Measurements from ENCODE around the gene MAGOH.
"Not testable (repeated sequence)": the region's sequence is repeated elsewhere in the genome, so short reads cannot be mapped to it uniquely, and the experiment has no call there.

MAGOH gene

GRCh38 chr1:53187401-53187800 is 50.9 kb downstream of the MAGOH start:
- Histone ChIP-seq H3K27ac (ENCODE audit: low read depth, low read length, severe bottlenecking) (no peak overlapping the region), H3K4me1 (ENCODE audit: control insufficient read depth, insufficient read depth, low read length, poor library complexity, severe bottlenecking) (no peaks in the 10 kb centered on the region), H3K4me3 (ENCODE audit: extremely low read depth, insufficient read depth, low read length, poor library complexity, severe bottlenecking) (no peak overlapping the region), H3K9me3 (ENCODE audit: control insufficient read depth, low read length) (no peaks in the 10 kb centered on the region), H3K36me3 (ENCODE audit: control insufficient read depth, insufficient read depth, low read length) (no peaks in the 10 kb centered on the region)
- 94 to 100% methylated on average over 1 of the region's 1 CpG for WGBS, 2 experiments (ENCODE audit: insufficient coverage in 2 of 2)

GRCh38 chr1:53186533-53186932 is 51.8 kb downstream of the MAGOH start:
- Histone ChIP-seq H3K4me3 (ENCODE audit: extremely low read depth, insufficient read depth, low read length, poor library complexity, severe bottlenecking) (no peak overlapping the region), H3K9me3 (ENCODE audit: control insufficient read depth, low read length) (no peaks in the 10 kb centered on the region)

GRCh38 chr1:53185955-53186297 is 52.4 kb downstream of the MAGOH start:
- H3K4me3 ChIP-seq (ENCODE audit: extremely low read depth, insufficient read depth, low read length, poor library complexity, severe bottlenecking); H3K27ac ChIP-seq (ENCODE audit: low read depth, low read length, severe bottlenecking); H3K4me1 ChIP-seq (ENCODE audit: control insufficient read depth, insufficient read depth, low read length, poor library complexity, severe bottlenecking); H3K36me3 ChIP-seq (ENCODE audit: control insufficient read depth, insufficient read depth, low read length); H3K9me3 ChIP-seq (ENCODE audit: control insufficient read depth, low read length): not testable (repeated sequence)
- WGBS, 2 experiments (ENCODE audit: insufficient coverage in 2 of 2) = no CpG with 5 or more reads among the region's 2 CpGs

More at GRCh38 chr1:53186533-53186932, 51.8 kb downstream of the MAGOH start:
- Histone ChIP-seq H3K36me3 (ENCODE audit: control insufficient read depth, insufficient read depth, low read length) (no peaks in the 10 kb centered on the region), H3K27ac (ENCODE audit: low read depth, low read length, severe bottlenecking) (no peak overlapping the region), H3K4me1 (ENCODE audit: control insufficient read depth, insufficient read depth, low read length, poor library complexity, severe bottlenecking) (no peaks in the 10 kb centered on the region)
- 77 to 93% methylated on average over 3 of the region's 3 CpGs for WGBS, 2 experiments (ENCODE audit: insufficient coverage in 2 of 2)

GRCh38 chr1:53183095-53183990 is 55.0 kb downstream of the MAGOH start:
- Histone ChIP-seq H3K36me3 (ENCODE audit: control insufficient read depth, insufficient read depth, low read length) (no peaks in the 10 kb centered on the region), H3K4me1 (ENCODE audit: control insufficient read depth, insufficient read depth, low read length, poor library complexity, severe bottlenecking) (peaks cover 4% of the 10 kb centered on the region), H3K4me3 (ENCODE audit: extremely low read depth, insufficient read depth, low read length, poor library complexity, severe bottlenecking) (no peak overlapping the region), H3K27ac (ENCODE audit: low read depth, low read length, severe bottlenecking) (no peak overlapping the region), H3K9me3 (ENCODE audit: control insufficient read depth, low read length) (no peaks in the 10 kb centered on the region)
- WGBS, 2 experiments (ENCODE audit: insufficient coverage in 2 of 2) = 73 to 94% methylated on average over 3 to 6 of the region's 6 CpGs

GRCh38 chr1:53182716-53183094 is 55.6 kb downstream of the MAGOH start:
- H3K9me3 ChIP-seq (ENCODE audit: control insufficient read depth, low read length) = no peaks in the 10 kb centered on the region
- peaks cover 4% of the 10 kb centered on the region for H3K4me1 ChIP-seq (ENCODE audit: control insufficient read depth, insufficient read depth, low read length, poor library complexity, severe bottlenecking)
- no peak overlapping the region for H3K4me3 ChIP-seq (ENCODE audit: extremely low read depth, insufficient read depth, low read length, poor library complexity, severe bottlenecking)
- WGBS, 2 experiments (ENCODE audit: insufficient coverage in 2 of 2) = 83 to 86% methylated on average over 1 to 3 of the region's 3 CpGs
- no peaks in the 10 kb centered on the region for H3K36me3 ChIP-seq (ENCODE audit: control insufficient read depth, insufficient read depth, low read length)
- H3K27ac ChIP-seq (ENCODE audit: low read depth, low read length, severe bottlenecking) = no peak overlapping the region

DNA sequence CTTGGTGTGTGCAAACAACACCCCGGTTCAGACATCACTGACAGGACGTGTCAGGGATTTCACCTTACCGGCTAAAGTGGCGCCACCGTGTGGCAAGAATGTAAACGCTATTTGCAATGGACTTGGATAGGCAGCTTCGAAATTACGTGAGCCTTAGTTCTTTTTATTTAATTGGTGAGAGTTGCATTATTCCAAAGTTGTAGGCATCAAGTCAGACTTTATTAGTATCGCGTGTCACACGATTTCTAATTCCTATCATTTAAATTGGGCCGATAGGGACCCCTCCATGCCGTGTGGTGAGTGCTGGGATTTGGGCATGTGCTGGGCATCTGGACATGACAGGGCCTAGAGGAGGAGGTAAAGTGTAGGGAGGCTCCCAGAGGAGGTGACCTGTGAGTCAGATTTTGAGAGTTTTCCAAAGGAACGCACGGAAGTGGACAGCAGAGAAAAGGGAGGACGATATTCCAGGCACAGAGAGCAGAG is 56.2 kb downstream of the MAGOH start:
- 34 to 40% methylated on average over 13 of the region's 16 CpGs for WGBS, 2 experiments (ENCODE audit: insufficient coverage in 2 of 2)
- H3K9me3 ChIP-seq (ENCODE audit: control insufficient read depth, low read length) = no peaks in the 10 kb centered on the region
- H3K36me3 ChIP-seq (ENCODE audit: control insufficient read depth, insufficient read depth, low read length) = no peaks in the 10 kb centered on the region
- H3K4me1 ChIP-seq (ENCODE audit: control insufficient read depth, insufficient read depth, low read length, poor library complexity, severe bottlenecking) = peaks cover 4% of the 10 kb centered on the region
- H3K4me3 ChIP-seq (ENCODE audit: extremely low read depth, insufficient read depth, low read length, poor library complexity, severe bottlenecking) = no peak overlapping the region
- H3K27ac ChIP-seq (ENCODE audit: low read depth, low read length, severe bottlenecking) = no peak overlapping the region

- H3K4me1 ChIP-seq (ENCODE audit: control insufficient read depth, insufficient read depth, low read length, poor library complexity, severe bottlenecking) = peaks cover 4% of the 10 kb centered on the region
- WGBS, 2 experiments (ENCODE audit: insufficient coverage in 2 of 2) = 94 to 100% methylated on average over 2 of the region's 5 CpGs
- H3K36me3 ChIP-seq (ENCODE audit: control insufficient read depth, insufficient read depth, low read length) = no peaks in the 10 kb centered on the region
- no peak overlapping the region for H3K27ac ChIP-seq (ENCODE audit: low read depth, low read length, severe bottlenecking)
- H3K4me3 ChIP-seq (ENCODE audit: extremely low read depth, insufficient read depth, low read length, poor library complexity, severe bottlenecking) = no peak overlapping the region
- no peaks in the 10 kb centered on the region for H3K9me3 ChIP-seq (ENCODE audit: control insufficient read depth, low read length)
These were observed 57.4 kb downstream of the MAGOH start for GRCh38 chr1:53180951-53181350.

DNA sequence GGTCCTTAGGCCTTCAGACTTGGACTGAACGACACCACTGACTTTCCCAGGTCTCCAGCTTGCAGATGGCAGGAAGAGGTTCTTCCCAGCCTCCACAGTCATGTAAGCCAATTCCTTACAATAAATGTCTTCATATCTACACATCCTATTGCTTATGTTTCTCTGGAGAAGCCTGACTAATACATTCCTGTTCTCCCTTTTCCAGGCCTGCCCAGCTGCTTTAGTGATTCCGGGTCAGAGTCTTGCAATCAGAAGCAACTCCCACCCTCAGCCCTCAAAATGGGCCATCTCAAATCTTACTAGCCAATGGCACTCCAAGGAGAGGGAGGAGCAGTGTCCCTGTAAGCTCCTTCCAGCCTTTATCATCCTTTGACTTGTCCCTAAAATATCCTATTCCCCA is 58.1 kb downstream of the MAGOH start:
- H3K4me3 ChIP-seq (ENCODE audit: extremely low read depth, insufficient read depth, low read length, poor library complexity, severe bottlenecking) = no peak overlapping the region
- no peaks in the 10 kb centered on the region for H3K9me3 ChIP-seq (ENCODE audit: control insufficient read depth, low read length)
- H3K27ac ChIP-seq (ENCODE audit: low read depth, low read length, severe bottlenecking) = no peak overlapping the region
- WGBS, 2 experiments (ENCODE audit: insufficient coverage in 2 of 2) = 90 to 100% methylated on average over 2 of the region's 2 CpGs
- H3K36me3 ChIP-seq (ENCODE audit: control insufficient read depth, insufficient read depth, low read length) = no peaks in the 10 kb centered on the region
- peaks cover 4% of the 10 kb centered on the region for H3K4me1 ChIP-seq (ENCODE audit: control insufficient read depth, insufficient read depth, low read length, poor library complexity, severe bottlenecking)
